Liver (tissue), 2 donors: ENCODE data around the gene NRG2.

Experiments
- EGR1 ChIP-seq, 2 donors: IDR thresholded peaks; 2 replicates each; pipeline ENCODE4 v1.6.1; 2016 to 2018; ENCODE audit warnings: antibody characterized with exemption in 2 of 2, low read depth in 2 of 2
- YY1 ChIP-seq: IDR thresholded peaks from 2 replicates; pipeline ENCODE4 v1.6.1; 2016; ENCODE audit warnings: antibody characterized with exemption, mild to moderate bottlenecking
- donor health status: healthy.

- TF ChIP-seq EGR1 (IDR thresholded peaks at IDR 0.05; ENCODE audit: low read depth in 2 of 2) = no peak
- TF ChIP-seq YY1 = no peak
Measured at GRCh38 chr5:139897982-139898381, 145.1 kb downstream of the NRG2 start.
